Mesendoderm (in vitro differentiated cells): Measurements from ENCODE around the gene ARHGDIG.

Experiments
- DNase-seq: peaks from one replicate; pipeline ENCODE4 v3.0.0; 2013
- H2AK5ac ChIP-seq: 2 replicates; pipeline ENCODE4 v1.6.1; 2013; ENCODE audit warnings: low read length, inconsistent platforms
- H2BK120ac ChIP-seq: 2 replicates; pipeline ENCODE4 v1.6.1; 2013; ENCODE audit warnings: low read depth, mild to moderate bottlenecking, low read length, moderate library complexity, mixed read lengths
- H2BK15ac ChIP-seq: replicated peaks from 2 replicates; pipeline ENCODE4 v1.6.1; 2013; ENCODE audit warnings: low read depth, mild to moderate bottlenecking, moderate library complexity
- H2BK5ac ChIP-seq: 2 replicates; pipeline ENCODE4 v1.6.1; 2013; ENCODE audit warnings: low read length, inconsistent platforms
- H3K18ac ChIP-seq: 2 replicates; pipeline ENCODE4 v1.6.1; 2013; ENCODE audit warnings: mild to moderate bottlenecking, low read length, mixed read lengths
- H3K23ac ChIP-seq: one replicate; pipeline ENCODE4 v1.6.1; 2013; ENCODE audit warnings: low read length
- H3K27ac ChIP-seq: 2 replicates; pipeline ENCODE4 v1.5.1; 2013; ENCODE audit warnings: low read depth, mild to moderate bottlenecking, inconsistent platforms, low read length, moderate library complexity
- H3K27me3 ChIP-seq: 2 replicates; pipeline ENCODE4 v1.6.1; 2013; ENCODE audit warnings: low read length, control low read depth, mild to moderate bottlenecking, inconsistent platforms; ENCODE audit not compliant: insufficient read depth, poor library complexity
- H3K36me3 ChIP-seq: 2 replicates; pipeline ENCODE4 v1.6.1; 2013; ENCODE audit warnings: low read length, inconsistent platforms; ENCODE audit not compliant: control insufficient read depth, insufficient read depth
- H3K4ac ChIP-seq: one replicate; pipeline ENCODE4 v1.6.1; 2013; ENCODE audit warnings: low read depth, mild to moderate bottlenecking, low read length, moderate library complexity
- H3K4me1 ChIP-seq: 2 replicates; pipeline ENCODE4 v1.6.1; 2013; ENCODE audit warnings: low read depth, low read length, inconsistent platforms; ENCODE audit not compliant: control insufficient read depth
- H3K4me2 ChIP-seq: 2 replicates; pipeline ENCODE4 v1.6.1; 2013; ENCODE audit warnings: low read length
- H3K4me3 ChIP-seq: 2 replicates; pipeline ENCODE4 v1.5.1; 2013; ENCODE audit warnings: mild to moderate bottlenecking, low read length
- H3K56ac ChIP-seq: one replicate; pipeline ENCODE4 v1.6.1; 2013; ENCODE audit warnings: low read length
- H3K79me1 ChIP-seq: 2 replicates; pipeline ENCODE4 v1.6.1; 2013; ENCODE audit warnings: low read length, inconsistent platforms
- H3K79me2 ChIP-seq: 2 replicates; pipeline ENCODE4 v1.6.1; 2013; ENCODE audit warnings: mild to moderate bottlenecking, low read length; ENCODE audit not compliant: control insufficient read depth, insufficient read depth
- H3K9ac ChIP-seq: 2 replicates; pipeline ENCODE4 v1.6.1; 2013; ENCODE audit warnings: low read length, inconsistent platforms
- H4K5ac ChIP-seq: one replicate; pipeline ENCODE4 v1.6.1; 2013; ENCODE audit warnings: low read length
- H4K8ac ChIP-seq: one replicate; pipeline ENCODE4 v1.6.1; 2013; ENCODE audit warnings: low read depth, mild to moderate bottlenecking, control low read depth, low read length, moderate library complexity
- WGBS: extraction: QIAGEN DNeasy Blood & Tissue Kit; methylation state at CpG from one replicate; pipeline ENCODE4 v1.1.7; 2013; ENCODE audit warnings: low lambda C conversion rate, missing lambda C conversion rate; ENCODE audit not compliant: insufficient coverage; ENCODE audit errors: extremely low coverage; 5-methylcytosine and 5-hydroxymethylcytosine counted together

Gene ARHGDIG

GRCh38 chr16:309476-309875 is 29.1 kb downstream of the ARHGDIG start:
- Histone ChIP-seq H2AK5ac (no peak overlapping the region), H3K36me3 (peaks cover 4% of the 10 kb centered on the region), H3K4ac (no peak overlapping the region), H4K5ac (no peak overlapping the region), H3K4me1 (no peaks in the 10 kb centered on the region), H3K79me1 (peaks cover 13% of the 10 kb centered on the region), H2BK120ac (no peak overlapping the region), H3K9ac (no peak overlapping the region), H3K27me3 (no peaks in the 10 kb centered on the region), H3K4me3 (no peak overlapping the region), H3K18ac (no peak overlapping the region), H2BK5ac (no peak overlapping the region), H3K23ac (no peak overlapping the region), H2BK15ac (no peak overlapping the region), H4K8ac (no peak overlapping the region), H3K79me2 (peaks cover 3% of the 10 kb centered on the region), H3K56ac (no peak overlapping the region), H3K27ac (no peak overlapping the region), H3K4me2 (no peak overlapping the region)
- peak; percentile 53 for DNase-seq
- WGBS: no CpG with 5 or more reads among the region's 7 CpGs

- H3K4me3 ChIP-seq: no peak overlapping the region
- H2AK5ac ChIP-seq: no peak overlapping the region
- no peak overlapping the region for H3K4ac ChIP-seq
- peaks cover 8% of the 10 kb centered on the region for H3K79me2 ChIP-seq
- no peak overlapping the region for H4K8ac ChIP-seq
- no peak overlapping the region for H3K23ac ChIP-seq
- no peak overlapping the region for H3K9ac ChIP-seq
- H2BK15ac ChIP-seq: no peak overlapping the region
- peaks cover 5% of the 10 kb centered on the region for H3K36me3 ChIP-seq
- no peak overlapping the region for H3K4me2 ChIP-seq
- DNase-seq: no peak
- no peaks in the 10 kb centered on the region for H3K4me1 ChIP-seq
- WGBS: no CpG with 5 or more reads among the region's 15 CpGs
- H4K5ac ChIP-seq: no peak overlapping the region
- H3K27ac ChIP-seq: no peak overlapping the region
- no peak overlapping the region for H3K18ac ChIP-seq
- peaks cover 15% of the 10 kb centered on the region for H3K79me1 ChIP-seq
- no peaks in the 10 kb centered on the region for H3K27me3 ChIP-seq
- no peak overlapping the region for H3K56ac ChIP-seq
- no peak overlapping the region for H2BK120ac ChIP-seq
- H2BK5ac ChIP-seq: no peak overlapping the region
Measured at GRCh38 chr16:311725-312124, 31.3 kb downstream of the ARHGDIG start.

GRCh38 chr16:314351-314750 is 34.0 kb downstream of the ARHGDIG start:
- WGBS: no CpG with 5 or more reads among the region's 16 CpGs
- H2BK120ac ChIP-seq: no peak overlapping the region
- no peak for DNase-seq
- no peak overlapping the region for H3K23ac ChIP-seq
- no peak overlapping the region for H3K18ac ChIP-seq
- no peak overlapping the region for H3K4ac ChIP-seq
- no peak overlapping the region for H4K8ac ChIP-seq
- no peak overlapping the region for H3K56ac ChIP-seq
- no peaks in the 10 kb centered on the region for H3K4me1 ChIP-seq
- H3K27me3 ChIP-seq: no peaks in the 10 kb centered on the region
- H2AK5ac ChIP-seq: no peak overlapping the region
- no peak overlapping the region for H2BK15ac ChIP-seq
- H4K5ac ChIP-seq: no peak overlapping the region
- H2BK5ac ChIP-seq: no peak overlapping the region
- no peak overlapping the region for H3K4me3 ChIP-seq
- H3K9ac ChIP-seq: no peak overlapping the region
- H3K27ac ChIP-seq: no peak overlapping the region
- peaks cover 28% of the 10 kb centered on the region for H3K79me1 ChIP-seq
- peaks cover 25% of the 10 kb centered on the region for H3K79me2 ChIP-seq
- H3K36me3 ChIP-seq: peaks cover 3% of the 10 kb centered on the region
- H3K4me2 ChIP-seq: no peak overlapping the region

- H3K36me3 ChIP-seq: peaks cover 3% of the 10 kb centered on the region
- no peak overlapping the region for H3K56ac ChIP-seq
- H4K5ac ChIP-seq: no peak overlapping the region
- no peak overlapping the region for H2BK5ac ChIP-seq
- no peak for DNase-seq
- no CpG with 5 or more reads among the region's 14 CpGs for WGBS
- H3K4me3 ChIP-seq: no peak overlapping the region
- H2AK5ac ChIP-seq: no peak overlapping the region
- H3K4me2 ChIP-seq: no peak overlapping the region
- no peaks in the 10 kb centered on the region for H3K4me1 ChIP-seq
- peaks cover 29% of the 10 kb centered on the region for H3K79me2 ChIP-seq
- no peak overlapping the region for H3K23ac ChIP-seq
- H2BK120ac ChIP-seq: no peak overlapping the region
- no peak overlapping the region for H3K4ac ChIP-seq
- no peak overlapping the region for H3K18ac ChIP-seq
- peaks cover 29% of the 10 kb centered on the region for H3K79me1 ChIP-seq
- no peak overlapping the region for H2BK15ac ChIP-seq
- H3K27ac ChIP-seq: no peak overlapping the region
- H4K8ac ChIP-seq: no peak overlapping the region
- H3K27me3 ChIP-seq: no peaks in the 10 kb centered on the region
- no peak overlapping the region for H3K9ac ChIP-seq
Measured at GRCh38 chr16:314795-315299, 34.5 kb downstream of the ARHGDIG start.

- Histone ChIP-seq H2BK120ac (no peak overlapping the region), H3K79me1 (peaks cover 33% of the 10 kb centered on the region), H2BK15ac (no peak overlapping the region), H3K18ac (no peak overlapping the region), H3K36me3 (peaks cover 3% of the 10 kb centered on the region), H3K79me2 (peaks cover 42% of the 10 kb centered on the region), H4K8ac (no peak overlapping the region), H4K5ac (no peak overlapping the region), H3K4me2 (no peak overlapping the region), H3K23ac (no peak overlapping the region), H3K9ac (no peak overlapping the region), H2BK5ac (no peak overlapping the region), H3K4ac (no peak overlapping the region), H3K56ac (no peak overlapping the region), H3K27ac (no peak overlapping the region), H2AK5ac (no peak overlapping the region), H3K27me3 (no peaks in the 10 kb centered on the region), H3K4me3 (no peak overlapping the region), H3K4me1 (no peaks in the 10 kb centered on the region)
- peak; percentile 42 for DNase-seq
- WGBS: no CpG with 5 or more reads among the region's 19 CpGs
Measured at GRCh38 chr16:316741-317464, 36.5 kb downstream of the ARHGDIG start.

GRCh38 chr16:317583-317982 is 37.2 kb downstream of the ARHGDIG start:
- H2BK5ac ChIP-seq: no peak overlapping the region
- no peaks in the 10 kb centered on the region for H3K27me3 ChIP-seq
- H3K79me1 ChIP-seq: peaks cover 35% of the 10 kb centered on the region
- H3K56ac ChIP-seq: peak overlapping the region; percentile 7
- no peak overlapping the region for H3K27ac ChIP-seq
- H2BK120ac ChIP-seq: no peak overlapping the region
- H3K4me2 ChIP-seq: no peak overlapping the region
- no CpG with 5 or more reads among the region's 5 CpGs for WGBS
- H4K5ac ChIP-seq: no peak overlapping the region
- DNase-seq: no peak
- no peaks in the 10 kb centered on the region for H3K4me1 ChIP-seq
- no peak overlapping the region for H3K18ac ChIP-seq
- peaks cover 48% of the 10 kb centered on the region for H3K79me2 ChIP-seq
- no peak overlapping the region for H2AK5ac ChIP-seq
- no peak overlapping the region for H3K9ac ChIP-seq
- no peak overlapping the region for H3K4ac ChIP-seq
- H3K23ac ChIP-seq: no peak overlapping the region
- H3K4me3 ChIP-seq: no peak overlapping the region
- no peak overlapping the region for H4K8ac ChIP-seq
- H3K36me3 ChIP-seq: peaks cover 3% of the 10 kb centered on the region
- no peak overlapping the region for H2BK15ac ChIP-seq
